Measurements from ENCODE around the gene CACNA1H. TPM values are rescaled to one million over a fixed set of nuclear protein-coding genes. Genes with fewer than 3 reads are reported as not detected.

The CACNA1H gene
- total RNA-seq, 1 donor from 2014 or later, result 0.02 TPM

- Mint-ChIP-seq H3K4me3 (no peak overlapping the region), H3K27ac (no peak overlapping the region), H3K27me3 (no peaks in the 10 kb centered on the region), H3K4me1 (no peaks in the 10 kb centered on the region), H3K9me3 (no peaks in the 10 kb centered on the region), H3K36me3 (ENCODE audit: low read depth) (no peaks in the 10 kb centered on the region)
- TF ChIP-seq CTCF (IDR thresholded peaks at IDR 0.05), result no peak
- intact Hi-C loops (cut with micrococcal nuclease), result no loop called here
- ATAC-seq (ENCODE audit: low read depth) (no peak), DNase-seq (no peak)
- ChIA-PET POLR2A (no interaction called here), CTCF (no interaction called here)
Observed at GRCh38 chr16:1126586-1126985, 26.3 kb upstream of the CACNA1H start.

- intact Hi-C loops (cut with micrococcal nuclease), result no loop called here
- no peak overlapping the region for H3K27ac Mint-ChIP-seq
- POLR2A ChIA-PET, result no interaction called here
- H3K4me1 Mint-ChIP-seq, result no peaks in the 10 kb centered on the region
- DNase-seq (no peak), ATAC-seq (ENCODE audit: low read depth) (no peak)
- H3K4me3 Mint-ChIP-seq, result no peak overlapping the region
- TF ChIP-seq CTCF (IDR thresholded peaks at IDR 0.05), result no peak
- no peaks in the 10 kb centered on the region for H3K9me3 Mint-ChIP-seq
- no peaks in the 10 kb centered on the region for H3K36me3 Mint-ChIP-seq (ENCODE audit: low read depth)
- CTCF ChIA-PET, result no interaction called here
- no peaks in the 10 kb centered on the region for H3K27me3 Mint-ChIP-seq
Observed at GRCh38 chr16:1127101-1127500, 25.8 kb upstream of the CACNA1H start.

- no peak for DNase-seq
- no peak for TF ChIP-seq CTCF (IDR thresholded peaks at IDR 0.05)
- POLR2A ChIA-PET, result no interaction called here
- no peak overlapping the region for H3K4me3 Mint-ChIP-seq
- H3K4me1 Mint-ChIP-seq, result no peaks in the 10 kb centered on the region
- CTCF ChIA-PET, result no interaction called here
- H3K27ac Mint-ChIP-seq, result no peak overlapping the region
- H3K9me3 Mint-ChIP-seq, result no peaks in the 10 kb centered on the region
- no peaks in the 10 kb centered on the region for H3K27me3 Mint-ChIP-seq
- ATAC-seq (ENCODE audit: low read depth), result no peak
- H3K36me3 Mint-ChIP-seq (ENCODE audit: low read depth), result no peaks in the 10 kb centered on the region
- intact Hi-C loops (cut with micrococcal nuclease), result no loop called here
Observed at GRCh38 chr16:1127971-1128715, 24.8 kb upstream of the CACNA1H start.

GRCh38 chr16:1129106-1129960 lies 23.6 kb upstream of the CACNA1H start:
- no peaks in the 10 kb centered on the region for H3K36me3 Mint-ChIP-seq (ENCODE audit: low read depth)
- no peaks in the 10 kb centered on the region for H3K4me1 Mint-ChIP-seq
- ChIA-PET CTCF (no interaction called here), POLR2A (no interaction called here)
- no peak overlapping the region for H3K27ac Mint-ChIP-seq
- TF ChIP-seq CTCF (IDR thresholded peaks at IDR 0.05), result no peak
- H3K9me3 Mint-ChIP-seq, result no peaks in the 10 kb centered on the region
- ATAC-seq (ENCODE audit: low read depth), result no peak
- intact Hi-C loops (cut with micrococcal nuclease), result no loop called here
- no peaks in the 10 kb centered on the region for H3K27me3 Mint-ChIP-seq
- no peak for DNase-seq
- H3K4me3 Mint-ChIP-seq, result no peak overlapping the region

GRCh38 chr16:1130382-1130781 lies 22.5 kb upstream of the CACNA1H start:
- Mint-ChIP-seq H3K27me3 (no peaks in the 10 kb centered on the region), H3K9me3 (no peaks in the 10 kb centered on the region), H3K27ac (no peak overlapping the region), H3K4me1 (no peaks in the 10 kb centered on the region), H3K4me3 (no peak overlapping the region), H3K36me3 (ENCODE audit: low read depth) (no peaks in the 10 kb centered on the region)
- TF ChIP-seq CTCF (IDR thresholded peaks at IDR 0.05), result no peak
- intact Hi-C loops (cut with micrococcal nuclease), result no loop called here
- ChIA-PET CTCF (no interaction called here), POLR2A (no interaction called here)
- DNase-seq, result no peak
- ATAC-seq (ENCODE audit: low read depth), result no peak
